Middle frontal gyrus (tissue), 1 donor: ENCODE data around the gene SLCO1B3.
"Not testable (repeated sequence)": the region's sequence is repeated elsewhere in the genome, so short reads cannot be mapped to it uniquely, and the experiment has no call there.

ENCODE experiments used
- DNase-seq: peaks from one replicate; pipeline ENCODE4 v3.0.0-alpha.2; 2015; ENCODE audit warnings: low spot score; ENCODE audit errors: extremely low spot score

SLCO1B3 gene

GRCh38 chr12:20810487-20810886 lies at the start of gene SLCO1B3:
Gene SLCO1B3, plus strand, starts transcription at chr12:20810705. Its CDS starts 5,034 bp downstream, at chr12:20815739.
- DNase-seq = no peak

GRCh38 chr12:20777420-20777819 lies 33.1 kb upstream of the SLCO1B3 start:
- DNase-seq = no peak

GRCh38 chr12:20778969-20779368 lies 31.5 kb upstream of the SLCO1B3 start:
- no peak for DNase-seq

GRCh38 chr12:20779971-20780370 lies 30.5 kb upstream of the SLCO1B3 start:
- DNase-seq = not testable (repeated sequence)

- DNase-seq = not testable (repeated sequence)
Measured at GRCh38 chr12:20783796-20784357, 26.6 kb upstream of the SLCO1B3 start.

- DNase-seq = no peak
Measured at GRCh38 chr12:20792971-20793370, 17.5 kb upstream of the SLCO1B3 start.

- no peak for DNase-seq
Measured at GRCh38 chr12:20798554-20798953, 12.0 kb upstream of the SLCO1B3 start.

GRCh38 chr12:20800160-20800559 lies 10.3 kb upstream of the SLCO1B3 start:
- no peak for DNase-seq

- DNase-seq = no peak
Measured at GRCh38 chr12:20801035-20801434, 9.5 kb upstream of the SLCO1B3 start.

- no peak for DNase-seq
Measured at GRCh38 chr12:20805921-20806320, 4.6 kb upstream of the SLCO1B3 start.

- DNase-seq = no peak
Measured at GRCh38 chr12:20807192-20808080, 3.1 kb upstream of the SLCO1B3 start.

- DNase-seq = no peak
Measured at GRCh38 chr12:20808521-20808920, 2.0 kb upstream of the SLCO1B3 start.

- no peak for DNase-seq
Measured at GRCh38 chr12:20815574-20815973, 5.1 kb downstream of the SLCO1B3 start.

- no peak for DNase-seq
Measured at GRCh38 chr12:20822415-20822814, 11.9 kb downstream of the SLCO1B3 start.

- DNase-seq = no peak
Measured at GRCh38 chr12:20822925-20823324, 12.4 kb downstream of the SLCO1B3 start.

- no peak for DNase-seq
Measured at GRCh38 chr12:20829919-20830318, 19.4 kb downstream of the SLCO1B3 start.

- DNase-seq = no peak
Measured at GRCh38 chr12:20830456-20830855, 20.0 kb downstream of the SLCO1B3 start.

GRCh38 chr12:20832911-20833310 lies 22.4 kb downstream of the SLCO1B3 start:
- DNase-seq = no peak

- no peak for DNase-seq
Measured at GRCh38 chr12:20852649-20853048, 42.1 kb downstream of the SLCO1B3 start.

GRCh38 chr12:20863056-20863455 lies 52.6 kb downstream of the SLCO1B3 start:
- no peak for DNase-seq

- DNase-seq = no peak
Measured at GRCh38 chr12:20865873-20866272, 55.4 kb downstream of the SLCO1B3 start.

- DNase-seq = no peak
Measured at GRCh38 chr12:20868277-20868676, 57.8 kb downstream of the SLCO1B3 start.

GRCh38 chr12:20883288-20883687 lies 72.8 kb downstream of the SLCO1B3 start:
- no peak for DNase-seq
